ENCODE results near the gene UBE2F. TPM values are rescaled to one million over a fixed set of nuclear protein-coding genes. Genes with fewer than 3 reads are reported as not detected.

Gene UBE2F
- total and polyA plus RNA-seq, 9 of the 15 experiments (the other 6 are each of a cell fraction or from before 2014, with no cell fraction given) = 18.1 to 88.1 (median 53.0) TPM

GRCh38 chr2:237939251-237939650 lies 27.6 kb upstream of the UBE2F start:
- Histone ChIP-seq H3K9me1 (ENCODE audit: control insufficient read depth, insufficient read depth, low read length) (no peaks in the 10 kb centered on the region), H3K4me2 (ENCODE audit: insufficient read depth, low read length) (no peak overlapping the region), H3K4me3 (no peak overlapping the region), H3K27ac (ENCODE audit: extremely low read depth, low read depth, low read length) (no peak overlapping the region), H3K36me3 (ENCODE audit: control insufficient read depth, insufficient read depth, low read length) (no peaks in the 10 kb centered on the region), H3K27me3 (ENCODE audit: control insufficient read depth in 2 of 2, insufficient read depth in 2 of 2, low read length in 2 of 2) (no peaks in the 10 kb centered on the region), H3K9ac (ENCODE audit: insufficient read depth in 1 of 2, low read depth in 2 of 2, low read length in 2 of 2) (no peak overlapping the region), H3K9me3 (replicated peaks; ENCODE audit: control insufficient read depth, insufficient read depth, low read depth, low read length) (peaks cover 9% of the 10 kb centered on the region), H4K20me1 (replicated peaks; ENCODE audit: control insufficient read depth, insufficient read depth, low read length) (no peaks in the 10 kb centered on the region), H3K4me1 (replicated peaks in 1 of 2; ENCODE audit: control insufficient read depth in 2 of 2, insufficient read depth in 2 of 2, low read length in 2 of 2) (peaks cover 34 to 43% of the 10 kb centered on the region in 2 experiments; a peak in 4 of 5 replicates), H2AFZ (ENCODE audit: low read depth, low read length) (no peak overlapping the region), H3K79me2 (ENCODE audit: control insufficient read depth, insufficient read depth, low read length) (no peaks in the 10 kb centered on the region)
- no peak for ATAC-seq
- ChIA-PET POLR2A (interaction anchor here (1.3 to 1.8 kb wide), 2 partner anchors 12 to 26 kb away, joined by 3 to 8 read pairs; no protein-coding TSS in a partner anchor), CTCF (ENCODE audit: low intra/inter-chr PET ratio) (no interaction called here)
- TF ChIP-seq TOE1 (IDR thresholded peaks at IDR 0.05; ENCODE audit: borderline replicate concordance) (no peak), TOE1 (CRISPR knock-in tag; IDR thresholded peaks at IDR 0.05; ENCODE audit: borderline replicate concordance, low read depth) (no peak), KAT7 (CRISPR knock-in tag; IDR thresholded peaks at IDR 0.05; ENCODE audit: borderline replicate concordance) (no peak), ZNF518B (CRISPR knock-in tag; IDR thresholded peaks at IDR 0.05) (no peak), ZNF197 (CRISPR knock-in tag; IDR thresholded peaks at IDR 0.05; ENCODE audit: low read depth) (no peak), RBFOX2 (IDR thresholded peaks at IDR 0.05; ENCODE audit: low read depth, low read length) (no peak), MCM7 (IDR thresholded peaks at IDR 0.05) (no peak), ZBTB1 (CRISPR knock-in tag; IDR thresholded peaks at IDR 0.05; ENCODE audit: borderline replicate concordance, low read depth) (no peak), NBN (IDR thresholded peaks at IDR 0.05; ENCODE audit: low read depth) (no peak), ZBTB17 (CRISPR knock-in tag; IDR thresholded peaks at IDR 0.05) (no peak), FOXM1 (IDR thresholded peaks at IDR 0.05; ENCODE audit: low read depth) (no peak), FOXM1 (CRISPR knock-in tag; IDR thresholded peaks at IDR 0.05; ENCODE audit: low read depth) (no peak), ELF4 (CRISPR knock-in tag; IDR thresholded peaks at IDR 0.05) (no peak), POLR2G (IDR thresholded peaks at IDR 0.05; ENCODE audit: low read depth, low read length) (no peak), ILK (tag; IDR thresholded peaks at IDR 0.05; ENCODE audit: borderline replicate concordance, low read depth) (no peak)
- in situ Hi-C loops (cut with MboI) (no loop called here), intact Hi-C loops (cut with micrococcal nuclease) (no loop called here)
- no TSS peak for BruUV-seq (replicated peaks)
- no peak for FAIRE-seq
- DNase-seq (ENCODE audit: extremely low read depth in 1 of 4, low spot score in 3 of 4) = no peak

Measured in K562 (cell line).